ENCODE results near the gene AP1M1.

GRCh38 chr19:16235811-16236652, 38.3 kb downstream of the AP1M1 start:
- TF ChIP-seq POLR2A (IDR thresholded peaks at IDR 0.05) (no peak), CTCF (IDR thresholded peaks at IDR 0.05) (no peak)
